ENCODE results near the gene GNB5.
"Not testable (repeated sequence)": the region's sequence is repeated elsewhere in the genome, so short reads cannot be mapped to it uniquely, and the experiment has no call there.

The GNB5 gene

GRCh38 chr15:52191207-52191606, at the start of gene GNB5:
Gene GNB5 (minus strand): TSS chr15:52191392. CDS start chr15:52184676, 6,716 bp downstream.
- DNase-seq: no peak

GRCh38 chr15:52240166-52240565, 49.0 kb upstream of the GNB5 start:
- DNase-seq: no peak

GRCh38 chr15:52238989-52239525, 47.9 kb upstream of the GNB5 start:
- DNase-seq: not testable (repeated sequence)

- DNase-seq: no peak
Measured at GRCh38 chr15:52238149-52238548, 47.0 kb upstream of the GNB5 start.

GRCh38 chr15:52236013-52236412, 44.8 kb upstream of the GNB5 start:
- no peak for DNase-seq

GRCh38 chr15:52234596-52235541, 43.7 kb upstream of the GNB5 start:
- no peak for DNase-seq

- DNase-seq: no peak
Measured at GRCh38 chr15:52233405-52233804, 42.2 kb upstream of the GNB5 start.

- DNase-seq: no peak
Measured at GRCh38 chr15:52232327-52232726, 41.1 kb upstream of the GNB5 start.

GRCh38 chr15:52230073-52230472, 38.9 kb upstream of the GNB5 start:
- DNase-seq: no peak

- no peak for DNase-seq
Measured at GRCh38 chr15:52228921-52229320, 37.7 kb upstream of the GNB5 start.

GRCh38 chr15:52227456-52227855, 36.3 kb upstream of the GNB5 start:
- DNase-seq: peak; percentile 26 to 54

- no peak for DNase-seq
Measured at GRCh38 chr15:52225230-52225629, 34.0 kb upstream of the GNB5 start.

- DNase-seq: no peak
Measured at GRCh38 chr15:52224211-52224610, 33.0 kb upstream of the GNB5 start.

- DNase-seq: no peak
Measured at GRCh38 chr15:52221730-52222129, 30.5 kb upstream of the GNB5 start.

- no peak for DNase-seq
Measured at GRCh38 chr15:52220937-52221660, 29.9 kb upstream of the GNB5 start.

GRCh38 chr15:52220251-52220650, 29.1 kb upstream of the GNB5 start:
- DNase-seq: no peak

- DNase-seq: no peak
Measured at GRCh38 chr15:52218816-52219215, 27.6 kb upstream of the GNB5 start.

GRCh38 chr15:52218371-52218770, 27.2 kb upstream of the GNB5 start:
- DNase-seq: no peak

GRCh38 chr15:52217186-52217585, 26.0 kb upstream of the GNB5 start:
- no peak for DNase-seq

GRCh38 chr15:52214553-52214952, 23.4 kb upstream of the GNB5 start:
- no peak for DNase-seq

- DNase-seq: no peak
Measured at GRCh38 chr15:52213206-52213605, 22.0 kb upstream of the GNB5 start.

GRCh38 chr15:52208306-52208946, 17.2 kb upstream of the GNB5 start:
- peak in 1 of 2 experiments; percentile 45 for DNase-seq

- DNase-seq: no peak
Measured at GRCh38 chr15:52207191-52207590, 16.0 kb upstream of the GNB5 start.

Measured in SW 1271 (cell line).